GM12891 (cell line): ENCODE results near the gene FAM168A.

Experiments used
- POLR2A ChIP-seq: IDR thresholded peaks from 2 replicates; pipeline ENCODE4 v1.6.1; 2011; ENCODE audit warnings: low read depth, low read length, control low read depth
- POLR2AphosphoS5 ChIP-seq: IDR thresholded peaks from 2 replicates; pipeline ENCODE4 v1.6.1; 2011; ENCODE audit warnings: low read depth, low read length, control low read depth
- SPI1 ChIP-seq: IDR thresholded peaks from 2 replicates; pipeline ENCODE4 v1.6.1; 2011; ENCODE audit warnings: low read depth, low read length, control low read depth
- TAF1 ChIP-seq: IDR thresholded peaks from 2 replicates; pipeline ENCODE4 v1.6.1; 2011; ENCODE audit warnings: low read depth, low read length, control low read depth

- TF ChIP-seq POLR2AphosphoS5 (peak; percentile 59; the same call in 1 of the 2 replicates), POLR2A (0 out of 2 replicates have a peak, but pooled peaks have one; percentile 37), TAF1 (no peak), SPI1 (no peak)
Observed at GRCh38 chr11:73401924-73402833, 195.7 kb downstream of the FAM168A start.
